Mesenchymal stem cell (in vitro differentiated cells and primary cell): ENCODE results near the gene MBTPS1.

Source experiments
- DNase-seq: peaks from one replicate; pipeline ENCODE4 v3.0.0-alpha.2; 2013
- H2AFZ ChIP-seq: one replicate; pipeline ENCODE4 v1.6.1; 2013; ENCODE audit warnings: low read depth, mild to moderate bottlenecking, control low read depth, inconsistent platforms, low read length, moderate library complexity
- H2AK5ac ChIP-seq: 2 replicates; pipeline ENCODE4 v1.6.1; 2013; ENCODE audit warnings: low read length, moderate library complexity, mild to moderate bottlenecking, inconsistent platforms; ENCODE audit not compliant: severe bottlenecking
- H2BK120ac ChIP-seq: one replicate; pipeline ENCODE4 v1.6.1; 2013; ENCODE audit warnings: low read depth, mild to moderate bottlenecking, inconsistent platforms, low read length, moderate library complexity
- H2BK12ac ChIP-seq, 2 experiments: one replicate each; pipeline ENCODE4 v1.6.1; 2013; ENCODE audit warnings: inconsistent platforms in 2 of 2, low read length in 2 of 2, mild to moderate bottlenecking in 2 of 2, moderate library complexity in 2 of 2, control low read depth in 1 of 2
- H2BK15ac ChIP-seq: one replicate; pipeline ENCODE4 v1.6.1; 2013; ENCODE audit warnings: mild to moderate bottlenecking, low read depth, inconsistent platforms; ENCODE audit not compliant: poor library complexity, severe bottlenecking
- H2BK5ac ChIP-seq: 2 replicates; pipeline ENCODE4 v1.6.1; 2013; ENCODE audit warnings: low read depth, mild to moderate bottlenecking, low read length, control low read depth, inconsistent platforms; ENCODE audit not compliant: poor library complexity, severe bottlenecking
- H3K14ac ChIP-seq, 2 experiments: one replicate each; pipeline ENCODE4 v1.6.1; 2013; ENCODE audit warnings: inconsistent platforms in 2 of 2, low read length in 2 of 2, control low read depth in 1 of 2, mild to moderate bottlenecking in 1 of 2, moderate library complexity in 1 of 2
- H3K18ac ChIP-seq, 2 experiments: one replicate each; pipeline ENCODE4 v1.6.1; 2013; ENCODE audit warnings: inconsistent platforms in 2 of 2, low read length in 2 of 2, control low read depth in 1 of 2, low read depth in 1 of 2, mild to moderate bottlenecking in 1 of 2
- H3K23ac ChIP-seq, 2 experiments: one replicate each; pipeline ENCODE4 v1.6.1; 2013; ENCODE audit warnings: inconsistent platforms in 2 of 2, low read length in 2 of 2, mild to moderate bottlenecking in 2 of 2, moderate library complexity in 2 of 2, control low read depth in 1 of 2
- H3K27ac ChIP-seq: 2 replicates; pipeline ENCODE4 v1.5.1; 2013; ENCODE audit warnings: mild to moderate bottlenecking, moderate library complexity, low read length, control low read depth, inconsistent platforms; ENCODE audit not compliant: poor library complexity, severe bottlenecking
- H3K27me3 ChIP-seq, 2 experiments: 2 replicates each; pipeline versions ENCODE4 v1.6.1 to v1.7.0; 2013; ENCODE audit warnings: low read length in 2 of 2, mild to moderate bottlenecking in 2 of 2, moderate library complexity in 2 of 2, control low read depth in 1 of 2, inconsistent platforms in 1 of 2; ENCODE audit not compliant: control insufficient read depth in 1 of 2, insufficient read depth in 1 of 2
- H3K36me3 ChIP-seq, 2 experiments: 2 replicates each; pipeline versions ENCODE4 v1.6.1 to v1.7.0; 2013; ENCODE audit warnings: low read length in 2 of 2, control low read depth in 1 of 2, inconsistent platforms in 1 of 2, low read depth in 1 of 2, mild to moderate bottlenecking in 1 of 2; ENCODE audit not compliant: insufficient read depth in 2 of 2, control insufficient read depth in 1 of 2
- H3K4ac ChIP-seq, 2 experiments: one replicate each; pipeline ENCODE4 v1.6.1; 2013; ENCODE audit warnings: inconsistent platforms in 2 of 2, low read length in 2 of 2, mild to moderate bottlenecking in 2 of 2, moderate library complexity in 2 of 2, control low read depth in 1 of 2, low read depth in 1 of 2
- H3K4me1 ChIP-seq: 2 replicates; pipeline ENCODE4 v1.6.1; 2013; ENCODE audit warnings: low read depth, low read length, control low read depth; ENCODE audit not compliant: control insufficient read depth, insufficient read depth
- H3K4me2 ChIP-seq: 2 replicates; pipeline ENCODE4 v1.6.1; 2013; ENCODE audit warnings: low read length, mild to moderate bottlenecking, inconsistent platforms; ENCODE audit not compliant: poor library complexity, severe bottlenecking
- H3K4me3 ChIP-seq, 2 experiments: 2 replicates each; pipeline versions ENCODE4 v1.5.1 to v1.7.0; 2013; ENCODE audit warnings: low read length in 2 of 2, mild to moderate bottlenecking in 2 of 2, control low read depth in 1 of 2, low read depth in 1 of 2; ENCODE audit not compliant: insufficient read depth in 1 of 2
- H3K79me1 ChIP-seq: replicated peaks from 2 replicates; pipeline ENCODE4 v1.6.1; 2013; ENCODE audit warnings: mild to moderate bottlenecking, control low read depth, low read length, inconsistent platforms; ENCODE audit not compliant: poor library complexity, severe bottlenecking
- H3K9ac ChIP-seq: 2 replicates; pipeline ENCODE4 v1.7.0; 2013; ENCODE audit warnings: mild to moderate bottlenecking, low read length, moderate library complexity
- H3K9me3 ChIP-seq: 2 replicates; pipeline ENCODE4 v1.7.0; 2013; ENCODE audit warnings: mild to moderate bottlenecking, low read length; ENCODE audit not compliant: control insufficient read depth
- H4K8ac ChIP-seq: one replicate; pipeline ENCODE4 v1.6.1; 2013; ENCODE audit warnings: inconsistent platforms, mild to moderate bottlenecking, low read length, moderate library complexity
- H4K91ac ChIP-seq: one replicate; pipeline ENCODE4 v1.6.1; 2013; ENCODE audit warnings: mild to moderate bottlenecking, low read length, inconsistent platforms
- WGBS: methylation state at CpG from one replicate; pipeline ENCODE4 v1.1.7; 2013; ENCODE audit warnings: mixed read lengths; 5-methylcytosine and 5-hydroxymethylcytosine counted together

MBTPS1 gene

DNA sequence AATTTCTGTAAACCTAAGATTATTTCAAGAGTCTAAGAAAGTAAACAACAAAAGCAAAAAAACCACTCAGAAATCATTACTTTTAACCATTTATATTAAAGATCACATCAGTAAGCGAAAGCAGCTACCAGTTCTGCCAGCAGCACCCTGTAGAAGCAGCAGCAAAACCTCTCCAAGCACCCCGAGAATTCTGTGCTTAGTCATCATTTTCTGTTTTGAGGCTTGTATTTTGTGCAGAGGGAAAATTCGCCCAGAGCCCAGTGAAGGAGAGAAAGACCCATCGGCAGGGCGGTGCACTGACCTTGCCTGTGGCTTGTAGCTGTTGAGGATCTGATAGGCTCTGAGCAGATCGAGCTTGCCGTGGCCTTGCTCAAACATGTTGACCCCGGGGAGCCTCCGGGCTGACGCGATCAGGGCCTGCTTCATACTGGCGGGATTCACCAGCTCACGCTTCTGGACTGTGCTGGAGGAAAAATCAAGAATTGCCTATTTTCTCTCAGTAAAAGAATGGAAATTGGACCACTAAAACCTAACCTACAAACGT is 35.2 kb downstream of the MBTPS1 start:
- Histone ChIP-seq H3K4ac (no peak overlapping the region), H3K18ac (no peak overlapping the region), H3K9me3 (no peaks in the 10 kb centered on the region), H3K79me1 (peaks cover 32% of the 10 kb centered on the region), H2AK5ac (no peak overlapping the region), H2BK5ac (no peak overlapping the region), H3K4me1 (no peaks in the 10 kb centered on the region), H2BK12ac (no peak overlapping the region), H3K9ac (no peak overlapping the region), H3K36me3 (peaks cover 54 to 90% of the 10 kb centered on the region in 2 experiments), H2AFZ (no peak overlapping the region), H2BK15ac (no peak overlapping the region), H4K91ac (no peak overlapping the region), H3K23ac (no peak overlapping the region), H3K27ac (no peak overlapping the region), H3K4me3 (no peak overlapping the region), H3K27me3 (no peaks in the 10 kb centered on the region), H2BK120ac (no peak overlapping the region), H3K4me2 (no peak overlapping the region), H3K14ac (no peak overlapping the region), H4K8ac (no peak overlapping the region)
- no peak for DNase-seq
- WGBS, result 97% methylated on average over 14 of the region's 14 CpGs

DNA sequence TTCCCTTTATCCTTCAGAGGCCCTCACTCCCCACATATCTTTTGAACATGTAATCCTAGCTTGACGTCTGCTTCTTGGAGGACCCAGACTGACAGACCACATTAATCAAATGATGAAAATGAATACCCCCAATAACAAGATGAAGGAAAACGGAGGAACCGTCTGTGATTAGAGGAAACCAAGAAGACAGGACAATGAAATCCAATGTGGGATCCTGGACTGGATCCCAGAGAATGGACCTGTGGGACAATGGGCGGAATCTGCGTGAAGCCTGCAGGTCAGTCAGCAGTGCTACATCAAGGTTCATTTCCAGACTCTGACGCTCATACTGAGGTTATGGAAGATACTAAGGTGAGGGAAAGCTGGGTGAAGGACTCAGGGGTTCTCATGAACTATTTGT is 35.9 kb downstream of the MBTPS1 start:
- Histone ChIP-seq H3K79me1 (peaks cover 30% of the 10 kb centered on the region), H3K14ac (no peak overlapping the region), H3K36me3 (peaks cover 47 to 89% of the 10 kb centered on the region in 2 experiments), H2BK120ac (no peak overlapping the region), H3K4me2 (no peak overlapping the region), H2AK5ac (no peak overlapping the region), H2BK5ac (no peak overlapping the region), H3K9ac (no peak overlapping the region), H3K9me3 (no peaks in the 10 kb centered on the region), H3K18ac (no peak overlapping the region), H2BK12ac (no peak overlapping the region), H3K27me3 (no peaks in the 10 kb centered on the region), H4K91ac (no peak overlapping the region), H2AFZ (no peak overlapping the region), H2BK15ac (no peak overlapping the region), H3K27ac (no peak overlapping the region), H3K4me1 (no peaks in the 10 kb centered on the region), H3K4ac (no peak overlapping the region), H3K23ac (no peak overlapping the region), H3K4me3 (no peak overlapping the region), H4K8ac (no peak overlapping the region)
- no peak for DNase-seq
- WGBS, result 98% methylated on average over 6 of the region's 6 CpGs

DNA sequence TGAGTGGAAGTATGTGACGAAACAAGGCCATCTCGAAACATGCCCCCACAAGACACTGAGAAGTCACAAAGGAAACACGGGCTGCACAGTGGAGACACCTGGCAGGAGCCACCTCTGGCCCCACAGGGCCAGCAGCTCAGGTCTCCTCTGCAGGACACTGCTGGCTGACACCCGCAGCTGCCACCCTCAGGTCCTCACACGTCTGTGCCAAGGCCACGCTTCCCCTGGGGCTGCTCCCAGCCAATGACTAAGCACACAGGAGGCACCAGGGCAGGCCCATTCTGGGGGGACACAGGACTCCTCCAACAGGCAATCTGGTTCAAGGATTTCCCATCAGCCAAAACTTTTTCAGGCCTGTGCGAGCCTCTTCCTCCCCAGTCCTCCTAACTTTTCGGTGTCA is 36.4 kb downstream of the MBTPS1 start:
- Histone ChIP-seq H3K4ac (no peak overlapping the region), H3K9me3 (no peaks in the 10 kb centered on the region), H3K4me1 (no peaks in the 10 kb centered on the region), H3K36me3 (peaks cover 48 to 91% of the 10 kb centered on the region in 2 experiments), H3K18ac (no peak overlapping the region), H3K27me3 (no peaks in the 10 kb centered on the region), H3K4me3 (no peak overlapping the region), H3K9ac (no peak overlapping the region), H2AK5ac (no peak overlapping the region), H2BK12ac (no peak overlapping the region), H4K91ac (no peak overlapping the region), H4K8ac (no peak overlapping the region), H3K4me2 (no peak overlapping the region), H3K27ac (no peak overlapping the region), H2BK15ac (no peak overlapping the region), H3K14ac (no peak overlapping the region), H2AFZ (no peak overlapping the region), H2BK120ac (no peak overlapping the region), H3K23ac (no peak overlapping the region), H3K79me1 (peaks cover 30% of the 10 kb centered on the region), H2BK5ac (no peak overlapping the region)
- WGBS, result 98% methylated on average over 8 of the region's 8 CpGs
- DNase-seq, result no peak

DNA sequence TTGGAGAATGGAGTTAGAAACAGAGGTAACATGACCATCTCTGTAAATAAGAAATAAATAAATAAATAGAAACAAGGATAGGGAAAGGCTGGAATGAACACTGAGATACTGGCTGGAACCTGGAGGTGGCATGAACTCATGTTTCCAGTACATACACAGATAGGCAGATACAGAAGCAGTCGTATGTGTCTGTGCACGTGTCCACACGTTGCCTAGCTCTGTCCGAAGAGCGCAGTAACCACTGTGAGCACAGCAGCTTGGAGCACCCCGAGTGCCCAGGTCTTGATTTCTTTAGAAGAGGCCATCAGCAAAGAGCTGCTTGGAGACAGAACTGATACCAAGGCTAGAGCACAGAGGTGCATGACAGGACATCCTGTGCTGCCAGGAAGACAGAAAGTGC is 37.1 kb downstream of the MBTPS1 start:
- Histone ChIP-seq H4K91ac (no peak overlapping the region), H3K4me3 (no peak overlapping the region), H2AK5ac (no peak overlapping the region), H3K36me3 (peaks cover 52 to 95% of the 10 kb centered on the region in 2 experiments), H2BK120ac (no peak overlapping the region), H3K27ac (no peak overlapping the region), H3K14ac (no peak overlapping the region), H3K9ac (no peak overlapping the region), H3K4ac (no peak overlapping the region), H2BK12ac (no peak overlapping the region), H2BK5ac (no peak overlapping the region), H2BK15ac (no peak overlapping the region), H3K4me2 (no peak overlapping the region), H3K79me1 (peaks cover 30% of the 10 kb centered on the region), H3K27me3 (no peaks in the 10 kb centered on the region), H3K9me3 (no peaks in the 10 kb centered on the region), H4K8ac (no peak overlapping the region), H3K18ac (no peak overlapping the region), H2AFZ (no peak overlapping the region), H3K4me1 (no peaks in the 10 kb centered on the region), H3K23ac (no peak overlapping the region)
- DNase-seq, result no peak
- WGBS, result 97% methylated on average over 6 of the region's 6 CpGs
